ENCODE results near the gene HAUS7.

HAUS7 gene

DNA sequence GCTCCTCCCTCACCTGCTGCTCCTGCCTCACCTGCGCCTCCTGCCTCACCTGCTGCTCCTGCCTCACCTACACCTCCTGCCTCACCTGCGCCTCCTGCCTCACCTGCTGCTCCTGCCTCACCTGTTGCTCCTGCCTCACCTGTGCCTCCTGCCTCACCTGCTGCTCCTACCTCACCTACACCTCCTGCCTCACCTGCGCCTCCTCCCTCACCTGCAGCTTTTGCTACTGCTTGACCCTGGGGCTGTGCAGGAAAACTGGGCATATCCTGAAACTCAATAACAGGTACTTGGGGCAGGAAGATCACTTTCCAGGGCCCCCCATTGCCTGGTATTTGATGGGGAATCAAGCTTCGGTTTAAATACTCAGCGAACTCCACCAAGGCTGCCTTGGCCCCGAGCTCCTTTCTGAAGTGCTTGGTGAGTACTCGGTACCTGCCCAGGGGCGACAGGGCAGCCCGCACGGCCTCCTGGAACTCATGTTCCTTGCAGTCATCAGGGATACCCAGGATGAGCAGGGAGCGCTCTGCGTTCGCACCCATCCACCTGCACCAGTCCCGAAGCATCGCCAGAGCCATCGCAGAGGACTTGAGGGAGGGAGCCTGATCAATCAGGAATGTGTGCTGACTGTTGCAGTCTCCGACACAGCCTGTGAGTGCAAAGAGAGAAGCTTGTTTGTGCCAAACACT lies 72.0 kb downstream of the HAUS7 start:
- TF ChIP-seq, protein P1, sequence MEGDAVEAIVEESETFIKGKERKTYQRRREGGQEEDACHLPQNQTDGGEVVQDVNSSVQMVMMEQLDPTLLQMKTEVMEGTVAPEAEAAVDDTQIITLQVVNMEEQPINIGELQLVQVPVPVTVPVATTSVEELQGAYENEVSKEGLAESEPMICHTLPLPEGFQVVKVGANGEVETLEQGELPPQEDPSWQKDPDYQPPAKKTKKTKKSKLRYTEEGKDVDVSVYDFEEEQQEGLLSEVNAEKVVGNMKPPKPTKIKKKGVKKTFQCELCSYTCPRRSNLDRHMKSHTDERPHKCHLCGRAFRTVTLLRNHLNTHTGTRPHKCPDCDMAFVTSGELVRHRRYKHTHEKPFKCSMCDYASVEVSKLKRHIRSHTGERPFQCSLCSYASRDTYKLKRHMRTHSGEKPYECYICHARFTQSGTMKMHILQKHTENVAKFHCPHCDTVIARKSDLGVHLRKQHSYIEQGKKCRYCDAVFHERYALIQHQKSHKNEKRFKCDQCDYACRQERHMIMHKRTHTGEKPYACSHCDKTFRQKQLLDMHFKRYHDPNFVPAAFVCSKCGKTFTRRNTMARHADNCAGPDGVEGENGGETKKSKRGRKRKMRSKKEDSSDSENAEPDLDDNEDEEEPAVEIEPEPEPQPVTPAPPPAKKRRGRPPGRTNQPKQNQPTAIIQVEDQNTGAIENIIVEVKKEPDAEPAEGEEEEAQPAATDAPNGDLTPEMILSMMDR (conservative IDR thresholded peaks at IDR 0.05; ENCODE audit: control insufficient read depth, insufficient read depth, low read depth, low read length): no peak
- DNase-seq (ENCODE audit: low read depth): no peak
- no peak overlapping the region for H3K4me3 ChIP-seq (ENCODE audit: control insufficient read depth, low read depth, low read length)
